Measurements from ENCODE around the gene KCTD21. TPM values are rescaled to one million over a fixed set of nuclear protein-coding genes. Genes with fewer than 3 reads are reported as not detected.
A peak's percentile ranks its signal among the peaks of the same experiment; 100 is the strongest.

Gene KCTD21
- total and polyA plus RNA-seq, 2 experiments from 2014 or later = 4.7 to 8.2 TPM

DNA sequence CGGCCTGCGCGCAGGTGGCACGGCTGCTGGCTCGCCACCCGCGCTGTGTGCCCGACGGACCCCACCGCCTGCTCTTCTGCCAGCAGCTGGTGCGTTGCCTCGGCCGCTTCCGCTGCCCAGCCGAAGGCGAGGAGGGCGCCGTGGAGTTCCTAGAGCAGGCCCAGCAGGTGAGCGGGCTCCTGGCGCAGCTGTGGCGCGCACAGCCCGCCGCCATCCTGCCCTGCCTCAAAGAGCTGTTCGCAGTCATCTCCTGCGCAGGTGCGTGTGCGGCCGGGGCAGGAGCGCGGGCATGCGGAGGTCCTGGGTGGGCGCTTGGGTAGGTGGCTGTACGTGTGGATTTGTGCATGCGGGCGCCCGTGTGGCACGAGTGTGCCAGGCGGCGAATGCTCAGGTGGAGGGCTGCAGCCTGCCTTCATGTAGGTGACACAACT lies 8.2 kb upstream of the KCTD21 start:
- H4K20me1 ChIP-seq (ENCODE audit: insufficient read depth, poor library complexity, severe bottlenecking) = no peaks in the 10 kb centered on the region
- DNase-seq (ENCODE audit: low spot score) = no peak
- no peaks in the 10 kb centered on the region for H3K9me3 ChIP-seq (ENCODE audit: low read depth)
- H3K27me3 ChIP-seq = no peaks in the 10 kb centered on the region
- TF ChIP-seq, protein P1, sequence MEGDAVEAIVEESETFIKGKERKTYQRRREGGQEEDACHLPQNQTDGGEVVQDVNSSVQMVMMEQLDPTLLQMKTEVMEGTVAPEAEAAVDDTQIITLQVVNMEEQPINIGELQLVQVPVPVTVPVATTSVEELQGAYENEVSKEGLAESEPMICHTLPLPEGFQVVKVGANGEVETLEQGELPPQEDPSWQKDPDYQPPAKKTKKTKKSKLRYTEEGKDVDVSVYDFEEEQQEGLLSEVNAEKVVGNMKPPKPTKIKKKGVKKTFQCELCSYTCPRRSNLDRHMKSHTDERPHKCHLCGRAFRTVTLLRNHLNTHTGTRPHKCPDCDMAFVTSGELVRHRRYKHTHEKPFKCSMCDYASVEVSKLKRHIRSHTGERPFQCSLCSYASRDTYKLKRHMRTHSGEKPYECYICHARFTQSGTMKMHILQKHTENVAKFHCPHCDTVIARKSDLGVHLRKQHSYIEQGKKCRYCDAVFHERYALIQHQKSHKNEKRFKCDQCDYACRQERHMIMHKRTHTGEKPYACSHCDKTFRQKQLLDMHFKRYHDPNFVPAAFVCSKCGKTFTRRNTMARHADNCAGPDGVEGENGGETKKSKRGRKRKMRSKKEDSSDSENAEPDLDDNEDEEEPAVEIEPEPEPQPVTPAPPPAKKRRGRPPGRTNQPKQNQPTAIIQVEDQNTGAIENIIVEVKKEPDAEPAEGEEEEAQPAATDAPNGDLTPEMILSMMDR (IDR thresholded peaks at IDR 0.05; ENCODE audit: poor library complexity) = no peak
- TF ChIP-seq EZH2phosphoT487 (IDR thresholded peaks at IDR 0.05; ENCODE audit: low read depth, severe bottlenecking, unreplicated experiment) (no peak), EZH2 (IDR thresholded peaks at IDR 0.05; ENCODE audit: borderline replicate concordance) (no peak)
- peaks cover 28% of the 10 kb centered on the region for H3K79me2 ChIP-seq
- no peak overlapping the region for H3K27ac ChIP-seq
- H3K4me1 ChIP-seq (ENCODE audit: insufficient read depth) = peaks cover 10% of the 10 kb centered on the region
- no peak overlapping the region for H3K4me2 ChIP-seq
- WGBS (ENCODE audit: low lambda C conversion rate, missing lambda C conversion rate) = over 99% methylated on average over 37 of the region's 40 CpGs
- no peaks in the 10 kb centered on the region for H3K9me2 ChIP-seq (replicated peaks; ENCODE audit: insufficient read depth)
- no peaks in the 10 kb centered on the region for H3K36me3 ChIP-seq (replicated peaks; ENCODE audit: insufficient read depth, low read depth)
- no peak overlapping the region for H3K4me3 ChIP-seq
- H2AFZ ChIP-seq = no peak overlapping the region

DNA sequence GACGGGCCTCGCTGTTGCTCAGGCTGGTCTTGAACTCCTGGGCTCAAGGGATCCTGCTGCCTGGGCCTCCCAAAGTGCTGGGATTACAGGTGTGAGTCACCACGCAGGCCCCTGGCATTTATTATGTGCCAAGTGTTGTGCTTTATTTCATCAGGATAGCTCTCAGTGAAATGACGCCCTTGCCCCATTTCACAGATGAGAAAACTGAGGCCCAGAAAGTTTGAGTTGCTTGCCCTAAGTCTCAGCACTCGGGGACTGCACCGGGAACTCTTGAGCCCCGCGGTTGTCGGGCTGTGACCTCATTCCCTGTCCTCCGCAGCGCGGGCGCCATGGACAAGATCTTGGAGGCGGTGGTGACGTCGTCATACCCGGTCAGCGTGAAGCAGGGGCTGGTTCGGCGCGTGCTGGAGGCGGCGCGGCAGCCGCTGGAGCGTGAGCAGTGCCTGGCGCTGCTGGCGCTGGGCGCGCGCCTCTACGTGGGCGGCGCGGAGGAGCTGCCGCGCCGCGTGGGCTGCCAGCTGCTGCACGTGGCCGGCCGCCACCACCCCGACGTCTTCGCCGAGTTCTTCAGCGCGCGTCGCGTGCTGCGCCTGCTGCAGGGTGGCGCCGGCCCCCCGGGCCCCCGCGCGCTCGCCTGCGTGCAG lies 7.6 kb upstream of the KCTD21 start:
- H4K20me1 ChIP-seq (ENCODE audit: insufficient read depth, poor library complexity, severe bottlenecking) = no peaks in the 10 kb centered on the region
- over 99% methylated on average over 55 of the region's 60 CpGs for WGBS (ENCODE audit: low lambda C conversion rate, missing lambda C conversion rate)

DNA sequence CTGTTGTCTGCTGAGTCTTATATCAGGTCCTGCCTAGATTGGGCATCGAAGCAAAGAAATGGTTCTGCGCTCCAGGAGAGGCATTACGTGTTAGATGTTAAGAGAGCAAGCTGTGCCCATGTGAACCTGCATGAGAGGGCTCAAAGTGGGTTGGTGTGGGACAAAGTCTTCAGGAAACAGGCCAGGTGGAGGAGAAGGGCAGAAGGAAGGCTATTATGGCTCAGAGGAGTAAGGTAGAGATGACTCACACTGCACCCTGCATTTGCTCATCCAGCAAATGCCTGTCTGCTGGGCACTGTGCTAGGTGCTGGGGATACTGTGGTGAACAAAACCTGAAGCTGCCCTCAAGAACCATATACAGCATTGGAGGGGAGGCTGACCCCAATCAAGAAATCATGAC lies 6.1 kb upstream of the KCTD21 start:
- Histone ChIP-seq H2AFZ (no peak overlapping the region), H3K4me2 (no peak overlapping the region), H3K79me2 (peaks cover 47% of the 10 kb centered on the region), H3K27me3 (no peaks in the 10 kb centered on the region), H4K20me1 (ENCODE audit: insufficient read depth, poor library complexity, severe bottlenecking) (peaks cover 2% of the 10 kb centered on the region), H3K4me1 (ENCODE audit: insufficient read depth) (peaks cover 17% of the 10 kb centered on the region), H3K9me2 (replicated peaks; ENCODE audit: insufficient read depth) (no peaks in the 10 kb centered on the region), H3K36me3 (replicated peaks; ENCODE audit: insufficient read depth, low read depth) (no peaks in the 10 kb centered on the region), H3K27ac (no peak overlapping the region), H3K9me3 (ENCODE audit: low read depth) (no peaks in the 10 kb centered on the region), H3K4me3 (no peak overlapping the region)
- TF ChIP-seq, protein P1 (IDR thresholded peaks at IDR 0.05; ENCODE audit: poor library complexity) = no peak
- TF ChIP-seq EZH2 (IDR thresholded peaks at IDR 0.05; ENCODE audit: borderline replicate concordance) = no peak
- TF ChIP-seq EZH2phosphoT487 (IDR thresholded peaks at IDR 0.05; ENCODE audit: low read depth, severe bottlenecking, unreplicated experiment) = no peak
- DNase-seq (ENCODE audit: low spot score) = peak; percentile 34
- WGBS (ENCODE audit: low lambda C conversion rate, missing lambda C conversion rate) = 98% methylated on average over 3 of the region's 3 CpGs

More for the DNA sequence above, 7.6 kb upstream of the KCTD21 start:
- DNase-seq (ENCODE audit: low spot score) = no peak
- Histone ChIP-seq H3K79me2 (peaks cover 31% of the 10 kb centered on the region), H2AFZ (no peak overlapping the region), H3K9me2 (replicated peaks; ENCODE audit: insufficient read depth) (no peaks in the 10 kb centered on the region), H3K36me3 (replicated peaks; ENCODE audit: insufficient read depth, low read depth) (no peaks in the 10 kb centered on the region), H3K27me3 (no peaks in the 10 kb centered on the region), H3K4me2 (no peak overlapping the region), H3K4me1 (ENCODE audit: insufficient read depth) (peaks cover 10% of the 10 kb centered on the region), H3K27ac (no peak overlapping the region), H3K4me3 (no peak overlapping the region), H3K9me3 (ENCODE audit: low read depth) (no peaks in the 10 kb centered on the region)
- TF ChIP-seq EZH2 (IDR thresholded peaks at IDR 0.05; ENCODE audit: borderline replicate concordance) = no peak
- no peak for TF ChIP-seq EZH2phosphoT487 (IDR thresholded peaks at IDR 0.05; ENCODE audit: low read depth, severe bottlenecking, unreplicated experiment)
- TF ChIP-seq, protein P1 (IDR thresholded peaks at IDR 0.05; ENCODE audit: poor library complexity) = no peak

Data from hepatocyte (in vitro differentiated cells).